HG02981 (cell line): ENCODE results near the gene SBK3.

Experiments
- ATAC-seq: cut with Tn5 transposase; IDR thresholded peaks from one replicate; pipeline ENCODE4 v1.9.1; 2021; ENCODE audit warnings: mild to moderate bottlenecking, moderate library complexity; ENCODE audit not compliant: unreplicated experiment

Gene SBK3

GRCh38 chr19:55491546-55492360 lies 53.6 kb downstream of the SBK3 start:
- ATAC-seq, result no peak
